Neural progenitor cell (in vitro differentiated cells): ENCODE results near the gene NCK2.

ENCODE experiments used
- CTCF ChIP-seq: fragments of 200-600 bp; sonication (generic); IDR thresholded peaks from 2 replicates; pipeline ENCODE4 v1.5.1; 2017; ENCODE audit warnings: antibody characterized with exemption, mild to moderate bottlenecking
- EZH2 ChIP-seq: fragments of 200-600 bp; sonication (generic); IDR thresholded peaks from 2 replicates; pipeline ENCODE4 v1.6.1; 2017; ENCODE audit warnings: antibody characterized with exemption, mild to moderate bottlenecking, moderate library complexity

GRCh38 chr2:105739426-105739825 is 5.3 kb upstream of the NCK2 start:
- TF ChIP-seq EZH2, result no peak
- no peak for TF ChIP-seq CTCF
